H1 (cell line): ENCODE results near the gene NPM1. TPM values are rescaled to one million over a fixed set of nuclear protein-coding genes. Genes with fewer than 3 reads are reported as not detected.
A peak's percentile ranks its signal among the peaks of the same experiment; 100 is the strongest.

Experiments
- CHD7 ChIP-seq: fragments of 300-600 bp; sonication (generic); IDR thresholded peaks from 2 replicates; pipeline ENCODE4 v1.7.1; 2012; ENCODE audit warnings: low read length, moderate library complexity, mild to moderate bottlenecking, inconsistent platforms; ENCODE audit not compliant: insufficient replicate concordance
- RBBP5 ChIP-seq: IDR thresholded peaks from 2 replicates; pipeline ENCODE4 v1.7.1; 2012; ENCODE audit warnings: low read depth, mild to moderate bottlenecking, inconsistent platforms, low read length, moderate library complexity, borderline replicate concordance
- RNF2 ChIP-seq: fragments of 200-900, 300-1000 bp; sonication (generic); IDR thresholded peaks from 2 replicates; pipeline ENCODE4 v1.7.1; 2016; ENCODE audit warnings: borderline replicate concordance, low read depth, mild to moderate bottlenecking, antibody characterized with exemption, low read length; ENCODE audit not compliant: poor library complexity, severe bottlenecking; ENCODE audit errors: missing control alignments
- polyA plus RNA-seq, 7 experiments: library from polyadenylated mRNA; depleted of rRNA in 3 of 7; stranded (reverse) in 5 of 7; unstranded in 2 of 7; fragments of >200 nt in 5 of 7; fragments of 200-250 nt in 2 of 7; gene quantifications; 1 replicate in 5 of 7; 2 replicates in 1 of 7; 4 replicates in 1 of 7; pipeline versions ENCODE4 v1.2.1 to v1.2.3, GENCODE V29; 2011 to 2013; ENCODE audit warnings: missing spikeins in 2 of 7, mixed read lengths in 2 of 7
- total RNA-seq: library from RNA; stranded (reverse); fragmentation: NEBNext Ultra II Directional; extraction: Animal tissue kit (Norgen Biotek cat#: 25700); gene quantifications from 2 replicates; pipeline ENCODE4 v1.2.1, GENCODE V29; 2021

NPM1 gene
- total and polyA plus RNA-seq, 2 of the 8 experiments (the other 6 are each of a cell fraction or from before 2014, with no cell fraction given): 2,182 to 4,042 TPM

GRCh38 chr5:171420431-171421241 lies 33.0 kb downstream of the NPM1 start (continued):
- TF ChIP-seq CHD7: no peak
- TF ChIP-seq RBBP5: 0 out of 2 replicates have a peak, but pooled peaks have one; percentile 21
- TF ChIP-seq RNF2: peak; percentile 60
